ENCODE data around the gene RABGGTA. TPM values are rescaled to one million over a fixed set of nuclear protein-coding genes. Genes with fewer than 3 reads are reported as not detected.

RABGGTA gene
- total RNA-seq, 1 donor: 25.1 TPM

DNA sequence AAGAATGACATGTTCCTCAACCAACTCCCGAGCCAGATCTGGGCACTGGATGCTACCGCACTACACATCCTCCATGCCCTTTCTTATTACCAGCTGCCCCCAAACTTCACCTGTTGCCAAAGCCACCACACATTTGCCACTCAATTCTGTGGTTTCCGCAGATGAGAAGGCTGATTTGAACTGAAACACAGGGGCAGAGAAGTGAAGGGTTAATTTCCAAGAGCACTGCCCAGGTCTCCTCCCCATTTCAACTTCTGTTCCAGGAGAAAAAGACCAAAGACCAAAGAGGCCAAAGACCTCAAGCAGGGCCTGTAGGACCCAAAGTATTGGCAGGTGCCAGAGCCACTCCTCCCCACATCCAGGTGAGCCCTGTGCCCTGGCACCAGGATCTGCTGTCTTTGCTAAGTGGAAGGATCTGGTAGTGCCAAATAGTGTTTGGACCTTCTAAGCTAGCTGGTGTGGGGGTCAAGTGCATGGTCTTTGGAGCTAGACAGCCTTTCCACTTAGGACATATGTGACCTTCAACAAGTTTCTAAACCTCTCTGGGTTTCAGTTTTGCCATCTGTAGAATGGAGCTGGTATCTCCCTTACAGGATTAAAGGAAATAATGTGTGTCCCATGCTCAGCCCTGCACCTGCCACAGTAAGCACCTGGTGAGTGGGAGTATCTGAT lies 20.2 kb upstream of the RABGGTA start:
- Histone ChIP-seq H3K4me3 (ENCODE audit: low read length) (no peak overlapping the region), H3K4me1 (ENCODE audit: insufficient read depth, low read length) (peaks cover 1% of the 10 kb centered on the region), H3K27me3 (ENCODE audit: insufficient read depth, low read length) (no peaks in the 10 kb centered on the region), H3K9me3 (ENCODE audit: low read depth, low read length) (no peaks in the 10 kb centered on the region)

DNA sequence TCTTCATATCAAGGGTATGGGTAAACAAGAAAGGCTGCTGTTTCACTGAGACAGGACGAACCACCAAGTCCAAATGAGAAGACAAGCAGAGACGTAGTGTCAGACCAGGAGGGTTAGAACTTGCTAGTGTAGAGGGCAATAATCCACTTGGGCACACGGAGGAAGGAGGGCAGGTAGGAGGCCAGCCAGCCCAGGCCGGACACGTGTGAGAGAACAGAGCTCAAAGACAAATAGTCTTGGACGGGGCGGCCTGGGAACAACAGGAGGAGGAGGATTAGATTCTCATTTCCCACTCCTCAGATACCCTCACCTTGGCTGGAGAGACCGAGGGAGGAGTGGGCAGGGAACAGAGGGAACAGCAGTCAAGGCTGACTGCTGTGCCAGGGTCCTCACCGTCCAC lies 19.3 kb upstream of the RABGGTA start:
- no peak overlapping the region for H3K4me3 ChIP-seq (ENCODE audit: low read length)
- H3K27me3 ChIP-seq (ENCODE audit: insufficient read depth, low read length): no peaks in the 10 kb centered on the region
- H3K9me3 ChIP-seq (ENCODE audit: low read depth, low read length): no peaks in the 10 kb centered on the region
- no peaks in the 10 kb centered on the region for H3K4me1 ChIP-seq (ENCODE audit: insufficient read depth, low read length)

DNA sequence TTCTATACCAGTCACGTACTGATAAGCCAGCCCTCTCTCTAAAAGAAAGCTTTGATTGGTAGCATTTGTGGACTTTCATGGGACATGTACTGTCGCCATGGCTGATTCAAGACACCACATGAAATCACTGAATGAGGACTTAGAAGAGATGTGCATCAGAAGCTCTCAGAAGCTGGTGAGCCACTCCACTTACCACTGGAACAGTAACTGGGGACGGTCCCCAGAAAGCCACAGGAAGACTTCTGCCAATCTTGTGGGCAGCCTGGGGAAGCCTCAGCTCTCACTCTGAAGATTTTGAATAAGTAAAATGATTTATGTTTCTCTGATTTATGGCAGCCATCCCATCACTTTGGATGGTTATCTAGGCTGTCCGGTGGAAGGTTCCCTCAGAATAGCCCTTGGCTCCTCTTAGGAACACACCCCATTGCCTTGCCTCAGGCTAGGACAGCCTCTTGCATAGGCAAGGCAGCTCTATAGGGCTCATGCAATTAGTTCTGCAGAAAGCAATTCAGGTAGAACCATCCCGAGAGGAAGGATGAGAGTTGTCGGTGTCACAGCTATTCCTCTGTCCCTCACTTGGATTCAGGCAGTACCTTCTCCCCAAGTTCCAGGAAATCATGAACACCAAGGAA lies 18.4 kb upstream of the RABGGTA start:
- Histone ChIP-seq H3K9me3 (ENCODE audit: low read depth, low read length) (no peaks in the 10 kb centered on the region), H3K4me3 (ENCODE audit: low read length) (no peak overlapping the region), H3K27me3 (ENCODE audit: insufficient read depth, low read length) (no peaks in the 10 kb centered on the region), H3K4me1 (ENCODE audit: insufficient read depth, low read length) (no peaks in the 10 kb centered on the region)

DNA sequence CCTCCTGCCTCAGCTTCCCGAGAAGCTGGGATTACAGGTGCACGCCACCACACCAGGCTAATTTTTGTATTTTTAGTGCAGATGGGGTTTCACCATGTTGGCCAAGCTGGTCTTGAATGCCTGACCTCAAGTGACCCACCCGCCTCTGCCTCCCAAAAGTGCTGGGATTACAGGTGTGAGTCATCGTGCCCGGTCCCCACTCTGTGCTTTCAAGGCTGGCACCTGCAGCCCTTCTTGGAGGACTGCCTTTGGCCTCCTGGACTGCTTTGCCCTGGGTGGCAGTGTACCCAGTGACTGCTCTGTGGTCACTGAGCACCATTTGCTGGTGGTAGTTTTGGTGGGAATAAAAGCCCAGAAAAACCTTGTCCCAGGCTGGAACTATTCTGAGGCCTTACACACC lies 15.6 kb upstream of the RABGGTA start:
- no peaks in the 10 kb centered on the region for H3K27me3 ChIP-seq (ENCODE audit: insufficient read depth, low read length)
- H3K4me1 ChIP-seq (ENCODE audit: insufficient read depth, low read length): peaks cover 8% of the 10 kb centered on the region
- H3K4me3 ChIP-seq (ENCODE audit: low read length): no peak overlapping the region
- H3K9me3 ChIP-seq (ENCODE audit: low read depth, low read length): no peaks in the 10 kb centered on the region

DNA sequence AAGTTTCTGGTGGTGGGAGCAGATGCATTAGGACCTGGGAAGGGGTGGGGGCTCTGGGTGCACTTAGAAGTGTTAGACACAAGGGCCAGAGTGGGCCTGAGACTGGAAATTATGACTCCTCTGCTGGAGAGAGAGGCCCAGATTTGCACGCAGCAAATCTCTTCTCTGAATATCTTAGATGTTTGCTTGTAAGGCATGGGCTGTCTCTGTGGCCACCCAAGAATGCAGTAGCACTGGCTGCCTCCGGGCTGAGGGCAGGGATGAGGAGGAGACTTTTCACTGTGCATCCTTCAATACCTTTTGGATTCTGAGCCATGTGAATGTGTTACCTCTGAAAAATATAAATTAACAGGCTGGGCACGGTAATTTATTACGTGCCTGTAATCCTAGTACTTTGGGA lies 14.0 kb upstream of the RABGGTA start:
- Histone ChIP-seq H3K27me3 (ENCODE audit: insufficient read depth, low read length) (no peaks in the 10 kb centered on the region), H3K4me3 (ENCODE audit: low read length) (no peak overlapping the region), H3K9me3 (ENCODE audit: low read depth, low read length) (no peaks in the 10 kb centered on the region), H3K4me1 (ENCODE audit: insufficient read depth, low read length) (peaks cover 24% of the 10 kb centered on the region)

DNA sequence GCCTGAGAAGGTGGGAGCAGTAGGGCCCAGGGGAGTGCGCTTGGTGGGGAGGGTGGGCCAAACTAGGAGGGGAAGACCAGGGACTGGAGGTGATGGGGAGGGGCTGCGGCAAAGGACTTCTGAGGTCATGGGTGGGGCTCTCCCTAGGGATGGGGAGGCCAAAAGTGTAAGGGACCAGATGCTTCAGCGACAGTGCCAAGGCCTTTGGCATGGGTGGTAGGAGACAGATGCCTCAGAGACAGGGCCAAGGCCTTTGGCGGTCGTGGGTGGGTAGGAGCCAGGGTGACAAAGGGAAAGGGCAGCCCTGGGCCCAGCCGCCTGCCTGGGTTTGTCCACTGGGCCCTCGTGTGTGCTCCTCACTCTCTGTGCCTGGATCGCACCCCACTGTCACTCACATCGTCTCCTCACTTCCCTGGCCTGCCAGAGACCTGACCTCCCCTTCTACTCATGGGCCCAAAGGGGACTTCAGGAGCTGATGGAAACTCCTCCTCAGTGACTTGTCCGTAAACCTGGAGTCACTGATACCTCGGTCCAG lies 13.2 kb upstream of the RABGGTA start:
- Histone ChIP-seq H3K4me1 (ENCODE audit: insufficient read depth, low read length) (peaks cover 32% of the 10 kb centered on the region), H3K27me3 (ENCODE audit: insufficient read depth, low read length) (no peaks in the 10 kb centered on the region), H3K9me3 (ENCODE audit: low read depth, low read length) (no peaks in the 10 kb centered on the region), H3K4me3 (ENCODE audit: low read length) (no peak overlapping the region)

DNA sequence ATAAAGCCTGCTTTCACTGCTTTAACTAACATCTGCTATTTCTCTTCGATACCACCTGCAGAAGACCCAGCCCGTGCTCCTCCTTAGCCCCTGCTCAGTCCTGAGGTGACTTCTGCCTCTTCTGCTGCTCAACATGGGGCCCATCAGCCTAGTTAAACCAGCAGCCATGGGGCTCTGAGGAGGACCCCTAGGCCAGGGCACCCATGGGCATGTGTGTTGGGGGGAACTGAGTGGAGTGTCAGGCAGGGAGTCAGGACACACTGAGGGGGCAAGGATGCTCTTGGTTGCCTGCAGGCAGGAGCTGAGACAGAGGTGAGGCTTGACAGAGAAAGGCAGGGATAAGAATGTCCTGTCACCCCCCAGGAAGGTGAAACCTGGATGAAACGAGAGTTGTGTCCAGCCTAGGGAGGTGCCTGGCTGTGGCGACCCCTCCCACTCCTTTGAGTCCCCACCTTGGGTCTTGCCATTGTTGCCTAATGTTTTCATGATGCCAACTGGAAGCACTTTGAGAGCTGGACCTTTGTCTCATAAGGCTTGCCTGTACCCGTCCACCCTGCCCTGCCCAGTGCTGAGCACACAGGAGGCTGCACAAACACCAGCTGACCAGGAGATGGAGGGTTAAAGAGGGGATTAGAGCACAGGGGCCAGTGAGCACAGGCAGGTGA lies 12.5 kb upstream of the RABGGTA start:
- Histone ChIP-seq H3K9me3 (ENCODE audit: low read depth, low read length) (no peaks in the 10 kb centered on the region), H3K4me1 (ENCODE audit: insufficient read depth, low read length) (peaks cover 39% of the 10 kb centered on the region), H3K27me3 (ENCODE audit: insufficient read depth, low read length) (no peaks in the 10 kb centered on the region), H3K4me3 (ENCODE audit: low read length) (no peak overlapping the region)

DNA sequence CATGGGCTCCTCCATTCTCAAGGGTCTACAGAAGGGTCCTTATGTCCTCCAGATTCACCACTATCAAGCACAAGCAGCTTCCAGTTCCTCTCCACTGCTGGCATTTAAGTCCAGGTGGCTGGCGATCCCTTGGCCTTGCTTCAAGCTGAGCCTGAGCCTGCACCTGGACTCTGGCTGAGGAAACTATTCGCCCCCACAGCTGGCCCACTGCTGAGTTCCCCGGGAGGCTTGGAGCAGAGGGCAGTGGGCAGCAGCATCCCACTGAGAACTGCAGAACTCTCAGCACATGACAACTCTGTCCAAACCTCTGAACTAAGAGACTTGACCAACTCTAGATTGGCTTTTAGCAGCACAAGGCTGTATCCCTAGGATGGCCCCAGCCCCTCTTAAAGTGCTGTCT lies 11.3 kb upstream of the RABGGTA start:
- H3K4me1 ChIP-seq (ENCODE audit: insufficient read depth, low read length): peaks cover 51% of the 10 kb centered on the region
- no peaks in the 10 kb centered on the region for H3K27me3 ChIP-seq (ENCODE audit: insufficient read depth, low read length)

DNA sequence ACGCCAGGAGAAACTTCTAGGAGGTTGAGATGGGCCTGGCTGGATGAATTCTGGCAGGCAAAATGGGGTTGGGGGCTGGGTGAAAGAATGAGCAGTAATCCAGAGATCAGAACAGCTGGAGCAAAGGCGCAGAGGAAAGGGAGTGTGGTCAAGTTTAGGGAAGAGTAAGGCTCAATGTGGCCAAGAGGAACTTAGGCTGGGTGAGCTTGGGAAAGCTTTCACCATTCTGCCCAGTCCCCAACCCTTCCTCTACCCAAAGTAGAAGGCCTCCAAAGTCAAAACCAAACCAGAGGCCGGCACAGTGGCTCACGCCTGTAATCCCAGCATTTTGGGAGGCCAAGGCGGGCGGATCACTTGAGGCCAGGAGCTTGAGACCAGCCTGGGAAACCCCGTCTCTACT lies 10.2 kb upstream of the RABGGTA start:
- Histone ChIP-seq H3K4me3 (ENCODE audit: low read length) (no peak overlapping the region), H3K4me1 (ENCODE audit: insufficient read depth, low read length) (peaks cover 62% of the 10 kb centered on the region), H3K9me3 (ENCODE audit: low read depth, low read length) (no peaks in the 10 kb centered on the region), H3K27me3 (ENCODE audit: insufficient read depth, low read length) (no peaks in the 10 kb centered on the region)

More for the DNA sequence above, 11.3 kb upstream of the RABGGTA start:
- Histone ChIP-seq H3K9me3 (ENCODE audit: low read depth, low read length) (no peaks in the 10 kb centered on the region), H3K4me3 (ENCODE audit: low read length) (no peak overlapping the region)

DNA sequence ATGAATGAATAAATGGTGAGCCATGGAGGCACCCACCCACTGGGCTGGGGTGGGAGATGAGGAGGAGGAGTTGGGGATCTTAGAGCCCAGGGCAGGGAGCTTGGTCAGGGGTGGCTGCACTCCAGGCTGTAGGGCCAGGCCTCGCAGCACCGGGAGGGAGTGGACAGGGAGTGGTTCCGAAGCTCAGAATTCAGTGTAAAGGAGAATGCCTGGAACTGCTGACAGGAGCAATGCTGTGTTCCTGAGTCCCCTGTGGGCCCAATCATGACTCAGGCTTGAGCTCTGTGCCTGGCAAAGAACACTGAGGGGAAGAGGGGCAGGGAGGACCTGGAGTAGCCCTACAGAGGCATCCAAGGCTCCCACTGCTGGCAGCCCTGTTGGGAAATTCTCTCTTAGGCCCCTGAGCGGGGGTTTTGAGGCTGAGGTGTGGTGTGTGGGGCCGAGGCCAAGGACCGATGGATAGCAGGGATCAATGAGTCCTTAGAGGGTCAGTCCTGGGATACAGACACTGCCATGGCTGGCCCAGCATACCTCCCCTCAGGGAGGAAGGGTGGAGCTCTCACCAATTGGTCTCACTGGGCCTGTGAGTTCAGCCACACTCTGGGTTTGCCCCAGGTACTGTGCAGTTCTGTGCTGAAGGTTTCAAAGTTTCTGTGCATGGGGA lies 9.5 kb upstream of the RABGGTA start:
- H3K9me3 ChIP-seq (ENCODE audit: low read depth, low read length): no peaks in the 10 kb centered on the region
- peaks cover 69% of the 10 kb centered on the region for H3K4me1 ChIP-seq (ENCODE audit: insufficient read depth, low read length)
- H3K4me3 ChIP-seq (ENCODE audit: low read length): no peak overlapping the region

DNA sequence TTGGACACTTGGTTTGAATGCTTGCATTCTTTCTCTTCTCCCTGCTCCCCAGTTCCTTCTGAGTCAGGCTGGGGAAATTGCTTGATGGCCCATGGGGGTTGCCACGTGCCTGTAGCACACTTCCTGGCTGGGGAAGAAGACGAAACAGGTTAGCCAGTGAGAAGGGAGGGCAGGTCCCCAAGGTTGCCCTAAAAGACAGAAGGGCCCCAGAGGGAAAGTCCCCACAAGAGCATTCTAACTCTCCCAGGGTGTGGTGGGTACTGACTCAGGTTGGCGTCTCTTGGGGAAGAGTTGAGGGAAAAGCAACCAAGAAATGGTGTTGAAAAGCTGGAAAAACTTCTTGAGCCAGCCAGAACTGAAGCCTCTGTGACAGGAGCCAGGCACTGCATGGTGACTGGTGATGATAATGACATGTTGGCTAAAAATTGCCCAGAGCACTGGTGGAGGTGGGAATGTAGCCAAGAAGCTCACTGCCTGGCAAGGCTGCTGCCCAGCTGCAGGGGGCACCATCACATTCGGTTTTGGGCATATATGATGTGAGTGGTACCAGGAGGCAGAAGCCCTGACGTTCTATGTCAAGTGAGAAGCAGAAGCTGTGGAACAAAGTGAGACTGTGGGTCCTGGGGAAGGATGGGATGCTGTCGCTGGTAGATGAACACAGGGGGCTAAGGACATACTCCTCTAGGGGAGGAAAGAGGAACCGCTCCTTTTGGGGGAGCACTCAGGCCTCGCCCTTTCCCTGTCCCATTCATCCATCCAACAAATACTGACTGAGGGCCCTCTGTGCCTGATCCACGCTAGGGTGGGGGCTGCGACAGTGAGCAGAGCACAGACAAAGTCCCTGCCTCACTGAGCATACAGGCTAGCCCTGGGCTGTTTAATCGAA lies 8.1 kb upstream of the RABGGTA start:
- H3K4me1 ChIP-seq (ENCODE audit: insufficient read depth, low read length): peaks cover 82% of the 10 kb centered on the region
- no peaks in the 10 kb centered on the region for H3K9me3 ChIP-seq (ENCODE audit: low read depth, low read length)
- no peak overlapping the region for H3K4me3 ChIP-seq (ENCODE audit: low read length)
- H3K27me3 ChIP-seq (ENCODE audit: insufficient read depth, low read length): no peaks in the 10 kb centered on the region

More for the DNA sequence above, 9.5 kb upstream of the RABGGTA start:
- H3K27me3 ChIP-seq (ENCODE audit: insufficient read depth, low read length): no peaks in the 10 kb centered on the region

DNA sequence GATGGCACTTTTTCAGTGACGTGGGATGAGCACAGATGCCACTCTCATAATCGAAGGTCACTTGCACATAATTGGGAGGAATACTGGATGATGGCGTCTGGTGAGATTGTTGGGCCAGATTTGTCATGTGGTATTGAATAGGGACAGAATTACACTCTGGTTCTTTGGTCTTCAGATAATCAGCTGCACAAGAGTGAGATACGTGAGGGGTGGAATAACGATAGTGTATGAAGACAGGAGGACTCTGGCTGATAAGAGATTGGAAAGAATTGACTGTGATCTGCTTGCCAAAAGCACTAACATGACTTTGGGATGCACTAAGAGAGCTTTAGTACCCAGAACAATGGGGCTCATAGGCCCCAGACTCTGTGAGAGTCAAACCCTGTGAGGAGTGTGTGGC lies 7.0 kb upstream of the RABGGTA start:
- no peaks in the 10 kb centered on the region for H3K27me3 ChIP-seq (ENCODE audit: insufficient read depth, low read length)
- H3K4me1 ChIP-seq (ENCODE audit: insufficient read depth, low read length): peaks cover 94% of the 10 kb centered on the region
- no peaks in the 10 kb centered on the region for H3K9me3 ChIP-seq (ENCODE audit: low read depth, low read length)
- no peak overlapping the region for H3K4me3 ChIP-seq (ENCODE audit: low read length)

DNA sequence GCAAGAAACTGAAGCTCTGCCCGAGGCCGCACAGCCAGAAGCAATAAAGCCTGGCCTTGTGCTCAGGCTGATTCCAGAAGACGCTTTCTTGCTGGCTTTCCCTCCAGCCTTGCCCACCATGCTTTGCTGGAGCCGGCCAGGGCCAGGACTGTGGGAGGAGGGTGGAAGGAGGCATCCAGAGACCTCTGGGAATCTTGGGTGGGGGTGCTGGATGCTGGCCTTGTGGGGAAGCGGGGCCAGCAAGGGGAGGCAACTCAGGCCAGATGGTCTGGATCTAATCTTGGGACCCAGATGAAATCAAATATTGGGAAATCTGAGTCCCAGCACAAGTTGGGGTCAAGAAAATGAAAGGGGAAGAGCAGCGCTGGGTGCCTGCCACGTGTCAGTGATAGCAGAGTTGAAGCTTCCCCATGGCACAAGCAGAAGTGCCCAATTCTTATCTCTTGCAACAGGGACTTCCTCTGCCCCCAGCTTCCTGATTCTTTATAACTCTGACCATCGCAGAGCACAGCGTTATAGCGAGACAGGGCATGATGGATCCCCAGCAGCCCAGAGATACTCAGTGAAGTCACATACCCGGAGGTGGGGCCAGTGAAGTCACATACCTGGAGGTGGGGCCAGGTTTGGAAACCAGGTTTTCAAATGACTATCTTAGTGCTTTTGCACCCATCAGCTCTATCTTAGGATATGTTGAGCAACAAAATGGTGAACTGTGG lies 6.4 kb upstream of the RABGGTA start:
- H3K4me1 ChIP-seq (ENCODE audit: insufficient read depth, low read length): peaks cover 100% of the 10 kb centered on the region
- no peaks in the 10 kb centered on the region for H3K27me3 ChIP-seq (ENCODE audit: insufficient read depth, low read length)
- H3K4me3 ChIP-seq (ENCODE audit: low read length): no peak overlapping the region
- H3K9me3 ChIP-seq (ENCODE audit: low read depth, low read length): no peaks in the 10 kb centered on the region

DNA sequence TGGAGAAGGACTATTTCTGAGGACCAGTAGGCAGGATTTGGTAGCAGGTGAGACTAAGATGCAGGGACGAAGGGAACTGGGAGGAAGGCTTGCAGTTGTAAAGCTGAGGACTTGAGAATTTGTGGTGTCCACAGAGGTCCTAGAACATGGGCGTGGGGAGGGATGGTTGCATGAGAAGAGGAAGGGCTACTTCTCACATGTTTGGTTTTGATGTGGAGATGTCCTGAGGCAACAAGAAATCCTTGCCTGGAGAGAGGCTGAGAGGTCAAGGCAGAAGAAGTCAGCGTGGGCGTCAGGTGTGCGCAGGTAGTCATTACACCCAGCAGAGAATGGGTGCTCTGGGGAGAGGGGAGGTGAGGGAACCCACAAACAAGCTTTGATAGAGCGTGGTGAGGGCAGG lies 5.7 kb upstream of the RABGGTA start:
- H3K9me3 ChIP-seq (ENCODE audit: low read depth, low read length): no peaks in the 10 kb centered on the region
- H3K27me3 ChIP-seq (ENCODE audit: insufficient read depth, low read length): no peaks in the 10 kb centered on the region
- H3K4me3 ChIP-seq (ENCODE audit: low read length): no peak overlapping the region
- H3K4me1 ChIP-seq (ENCODE audit: insufficient read depth, low read length): peaks cover 100% of the 10 kb centered on the region

All from mononuclear cell (primary cell).